GM12873 (cell line): ENCODE measurements around the gene DGCR8.

ENCODE experiments used
- TF ChIP-seq, protein P1 (sequence below): IDR thresholded peaks from 2 replicates; pipeline ENCODE4 v1.5.1; 2012; ENCODE audit warnings: low read depth, mild to moderate bottlenecking, moderate library complexity, low read length, control low read depth; ENCODE audit not compliant: insufficient read depth; ENCODE audit errors: missing control alignments

DGCR8 gene

DNA sequence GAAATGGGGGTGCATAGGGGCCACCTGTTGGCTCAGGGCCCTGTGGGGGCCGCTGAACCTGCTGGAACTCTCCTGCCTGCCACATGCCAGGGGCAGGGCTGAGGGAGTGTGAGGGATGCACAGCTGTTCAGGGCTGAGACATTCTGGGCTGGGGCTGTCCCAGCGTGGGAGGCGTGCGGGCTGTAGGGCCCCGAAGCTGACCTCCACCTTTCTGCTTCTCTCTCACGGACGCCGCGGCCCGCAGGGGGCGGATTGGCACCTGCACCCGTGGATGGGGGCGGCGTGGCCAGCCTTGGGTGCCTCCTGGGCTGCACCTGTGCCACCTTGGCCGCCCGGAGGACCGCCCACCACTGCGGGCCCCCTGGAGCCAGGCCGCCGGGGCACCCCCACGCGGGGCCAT, 66.7 kb downstream of the DGCR8 start:
- TF ChIP-seq, protein P1, sequence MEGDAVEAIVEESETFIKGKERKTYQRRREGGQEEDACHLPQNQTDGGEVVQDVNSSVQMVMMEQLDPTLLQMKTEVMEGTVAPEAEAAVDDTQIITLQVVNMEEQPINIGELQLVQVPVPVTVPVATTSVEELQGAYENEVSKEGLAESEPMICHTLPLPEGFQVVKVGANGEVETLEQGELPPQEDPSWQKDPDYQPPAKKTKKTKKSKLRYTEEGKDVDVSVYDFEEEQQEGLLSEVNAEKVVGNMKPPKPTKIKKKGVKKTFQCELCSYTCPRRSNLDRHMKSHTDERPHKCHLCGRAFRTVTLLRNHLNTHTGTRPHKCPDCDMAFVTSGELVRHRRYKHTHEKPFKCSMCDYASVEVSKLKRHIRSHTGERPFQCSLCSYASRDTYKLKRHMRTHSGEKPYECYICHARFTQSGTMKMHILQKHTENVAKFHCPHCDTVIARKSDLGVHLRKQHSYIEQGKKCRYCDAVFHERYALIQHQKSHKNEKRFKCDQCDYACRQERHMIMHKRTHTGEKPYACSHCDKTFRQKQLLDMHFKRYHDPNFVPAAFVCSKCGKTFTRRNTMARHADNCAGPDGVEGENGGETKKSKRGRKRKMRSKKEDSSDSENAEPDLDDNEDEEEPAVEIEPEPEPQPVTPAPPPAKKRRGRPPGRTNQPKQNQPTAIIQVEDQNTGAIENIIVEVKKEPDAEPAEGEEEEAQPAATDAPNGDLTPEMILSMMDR: no peak

- TF ChIP-seq, protein P1: no peak
Observed at GRCh38 chr22:20147237-20147988, 67.4 kb downstream of the DGCR8 start.

DNA sequence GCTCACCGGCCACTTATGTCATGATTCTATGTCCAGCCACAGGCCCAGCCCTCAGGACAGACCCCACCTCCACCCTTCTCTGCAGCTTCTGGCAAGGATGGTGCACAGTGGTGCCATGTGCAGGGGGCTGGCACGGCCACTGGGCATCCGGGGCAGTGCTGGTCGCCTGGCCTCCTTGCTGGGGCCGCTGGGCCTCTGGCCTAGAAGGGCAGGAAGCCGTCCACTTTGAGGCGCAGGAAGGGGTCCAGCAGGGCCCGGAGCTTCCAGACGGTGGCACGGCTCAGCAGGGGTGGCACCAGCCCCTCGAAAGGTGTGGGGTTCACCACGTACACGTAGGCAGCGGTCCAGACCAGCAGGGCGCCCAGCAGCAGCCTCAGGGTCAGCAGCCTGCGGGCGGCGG, 68.4 kb downstream of the DGCR8 start:
- TF ChIP-seq, protein P1: no peak

DNA sequence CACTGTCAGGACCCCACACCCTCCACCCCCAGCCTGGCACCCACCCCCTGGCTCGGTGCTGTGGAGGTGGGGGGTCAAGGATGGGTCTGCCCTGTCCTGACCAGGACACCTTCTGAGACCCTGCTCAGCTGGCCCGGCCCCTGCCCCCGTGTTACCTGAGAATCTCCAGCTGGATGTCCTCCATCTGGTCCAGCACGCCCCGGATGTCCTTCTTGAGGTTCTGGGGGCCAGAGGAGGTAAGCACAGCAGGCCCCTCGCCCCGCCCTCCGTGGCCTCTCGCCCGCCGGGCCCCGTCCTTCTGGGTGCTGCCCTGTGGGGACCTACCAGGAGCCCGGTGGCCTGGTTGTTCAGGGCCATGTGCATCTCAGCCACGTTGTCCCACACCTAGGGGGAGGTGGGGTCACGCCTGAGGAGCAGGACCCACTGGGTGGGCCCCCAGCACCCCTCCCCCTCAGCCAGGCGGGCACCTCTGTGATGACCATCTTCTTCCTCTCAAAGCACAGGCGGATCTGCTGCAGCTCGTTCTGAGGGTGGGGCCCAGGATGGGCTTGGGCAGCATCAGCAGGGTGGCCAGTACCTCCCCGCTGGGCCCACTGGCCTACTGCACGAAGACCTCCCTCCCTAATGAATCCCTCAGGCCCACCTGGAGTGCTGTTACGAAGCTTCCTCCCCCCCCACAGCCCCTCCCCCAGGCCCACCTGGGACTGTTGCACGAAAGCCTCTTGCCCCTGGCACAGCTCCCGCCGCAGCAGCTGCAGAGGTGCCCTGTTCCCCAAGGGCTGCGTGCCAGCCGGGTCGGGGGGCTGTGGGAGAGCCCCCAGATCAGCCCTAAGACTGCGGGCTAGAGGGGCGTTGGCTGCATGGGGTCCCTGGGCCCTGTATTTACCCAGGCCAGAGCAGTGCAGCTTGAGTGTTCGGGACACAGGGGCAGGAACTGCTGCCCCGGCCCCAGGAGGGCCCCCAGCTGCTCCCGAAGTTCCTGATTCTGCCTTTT, 69.5 kb downstream of the DGCR8 start:
- TF ChIP-seq, protein P1: no peak

DNA sequence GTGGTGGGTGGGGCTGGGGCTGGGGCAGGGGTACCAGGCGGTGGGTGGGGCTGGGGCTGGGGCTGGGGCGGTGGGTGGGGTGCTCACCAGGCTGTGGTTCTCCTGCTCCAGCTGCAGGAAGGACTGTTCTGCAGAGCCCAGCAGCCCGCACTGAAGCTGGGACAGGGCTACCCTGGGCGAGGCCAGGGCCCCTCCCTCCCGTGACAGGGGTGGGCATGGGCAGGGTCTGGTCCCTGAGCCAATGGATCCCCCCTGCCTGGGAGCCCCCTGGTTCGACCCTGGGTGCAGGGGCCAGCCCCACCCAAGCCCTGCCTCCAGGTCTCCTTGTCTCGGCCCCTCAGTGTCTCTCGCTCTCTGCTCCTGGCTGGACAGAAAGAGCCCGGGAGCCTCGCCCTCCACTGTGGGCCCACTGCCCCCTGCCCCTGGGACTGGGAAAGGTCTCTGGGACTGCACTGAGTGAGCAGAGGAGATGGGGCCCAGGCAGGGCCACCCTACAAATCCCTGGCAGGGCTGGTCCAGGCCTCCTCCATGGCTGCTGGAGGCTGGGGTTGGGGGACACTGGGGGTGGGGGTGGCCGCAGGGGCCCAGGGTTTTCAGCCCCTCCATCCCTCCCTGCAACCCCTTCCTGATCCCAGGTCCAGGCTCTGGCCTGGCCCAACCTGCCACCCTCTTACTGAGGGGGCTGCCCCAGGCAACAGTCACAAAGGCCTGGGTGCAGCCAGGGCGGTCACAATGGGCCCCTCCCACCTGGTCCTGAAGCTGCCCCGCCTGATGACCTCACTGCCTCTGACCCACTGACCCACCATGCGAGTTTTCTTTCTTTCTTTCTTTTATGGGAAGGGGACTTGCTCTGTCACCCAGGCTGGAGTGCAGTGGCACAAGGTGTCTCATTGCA, 70.6 kb downstream of the DGCR8 start, which contains the start of gene CCDC188:
TSS of gene CCDC188 (minus strand) at position 675 of the 895 bp plus-strand sequence. CDS start at position 606, 69 bp downstream.
- TF ChIP-seq, protein P1: no peak

- TF ChIP-seq, protein P1: no peak
Observed at GRCh38 chr22:20151276-20151588, 71.2 kb downstream of the DGCR8 start.
